Trophoblast cell (in vitro differentiated cells and primary cell): ENCODE data around the gene NTSR1.

ENCODE experiments used
- DNase-seq, 2 donors: peaks; one replicate each; pipeline ENCODE4 v3.0.0-alpha.2; 2016
- H2AFZ ChIP-seq: 2 replicates; pipeline ENCODE4 v1.6.1; 2013; ENCODE audit warnings: low read length, moderate library complexity, mild to moderate bottlenecking; ENCODE audit not compliant: insufficient read depth, poor library complexity
- H2AK5ac ChIP-seq: 2 replicates; pipeline ENCODE4 v1.6.1; 2013; ENCODE audit warnings: mild to moderate bottlenecking, low read length
- H2BK120ac ChIP-seq: 2 replicates; pipeline ENCODE4 v1.6.1; 2013; ENCODE audit warnings: low read length, mild to moderate bottlenecking, moderate library complexity; ENCODE audit not compliant: insufficient read depth, poor library complexity
- H2BK12ac ChIP-seq: 2 replicates; pipeline ENCODE4 v1.6.1; 2013; ENCODE audit warnings: mild to moderate bottlenecking, low read length, moderate library complexity
- H2BK5ac ChIP-seq: 2 replicates; pipeline ENCODE4 v1.6.1; 2013; ENCODE audit warnings: low read length, low read depth, moderate library complexity, mild to moderate bottlenecking; ENCODE audit not compliant: poor library complexity
- H3K14ac ChIP-seq: 2 replicates; pipeline ENCODE4 v1.6.1; 2013; ENCODE audit warnings: mild to moderate bottlenecking, low read length
- H3K18ac ChIP-seq: 2 replicates; pipeline ENCODE4 v1.6.1; 2013; ENCODE audit warnings: mild to moderate bottlenecking, low read length
- H3K23ac ChIP-seq: 2 replicates; pipeline ENCODE4 v1.6.1; 2013; ENCODE audit warnings: low read length
- H3K27ac ChIP-seq: 2 replicates; pipeline ENCODE4 v1.5.1; 2013; ENCODE audit warnings: low read depth, mild to moderate bottlenecking, inconsistent platforms, low read length, moderate library complexity
- H3K27me3 ChIP-seq: 2 replicates; pipeline ENCODE4 v1.6.1; 2013; ENCODE audit warnings: inconsistent platforms, mild to moderate bottlenecking, low read length, moderate library complexity; ENCODE audit not compliant: insufficient read depth
- H3K36me3 ChIP-seq, 2 experiments: 1 replicate in 1 of 2; 2 replicates in 1 of 2; pipeline ENCODE4 v1.6.1; 2013; ENCODE audit warnings: low read length in 2 of 2, mild to moderate bottlenecking in 2 of 2, moderate library complexity in 1 of 2; ENCODE audit not compliant: insufficient read depth in 2 of 2, control insufficient read depth in 1 of 2
- H3K4ac ChIP-seq: 2 replicates; pipeline ENCODE4 v1.6.1; 2013; ENCODE audit warnings: low read depth, mild to moderate bottlenecking, low read length, moderate library complexity
- H3K4me1 ChIP-seq, 2 experiments: 1 replicate in 1 of 2; 2 replicates in 1 of 2; pipeline ENCODE4 v1.6.1; 2013; ENCODE audit warnings: low read length in 2 of 2, mild to moderate bottlenecking in 2 of 2, moderate library complexity in 1 of 2; ENCODE audit not compliant: insufficient read depth in 2 of 2, control insufficient read depth in 1 of 2
- H3K4me2 ChIP-seq: 2 replicates; pipeline ENCODE4 v1.6.1; 2013; ENCODE audit warnings: inconsistent platforms, mild to moderate bottlenecking, low read length, moderate library complexity
- H3K4me3 ChIP-seq: 2 replicates; pipeline ENCODE4 v1.5.1; 2013; ENCODE audit warnings: mild to moderate bottlenecking, low read depth, low read length, inconsistent platforms
- H3K79me1 ChIP-seq: one replicate; pipeline ENCODE4 v1.6.1; 2013; ENCODE audit warnings: low read length
- H3K79me2 ChIP-seq: 2 replicates; pipeline ENCODE4 v1.6.1; 2013; ENCODE audit warnings: low read length, mild to moderate bottlenecking; ENCODE audit not compliant: control insufficient read depth, insufficient read depth, poor library complexity
- H3K9ac ChIP-seq: 2 replicates; pipeline ENCODE4 v1.6.1; 2013; ENCODE audit warnings: mild to moderate bottlenecking, low read length
- H3K9me3 ChIP-seq: 2 replicates; pipeline ENCODE4 v1.6.1; 2013; ENCODE audit warnings: low read depth, mild to moderate bottlenecking, control low read depth, inconsistent platforms, low read length; ENCODE audit not compliant: insufficient read depth
- H4K12ac ChIP-seq: 2 replicates; pipeline ENCODE4 v1.6.1; 2013; ENCODE audit warnings: low read depth, mild to moderate bottlenecking, low read length, moderate library complexity
- H4K8ac ChIP-seq: 2 replicates; pipeline ENCODE4 v1.6.1; 2013; ENCODE audit warnings: low read depth, mild to moderate bottlenecking, low read length, moderate library complexity
- H4K91ac ChIP-seq: one replicate; pipeline ENCODE4 v1.6.1; 2013; ENCODE audit warnings: low read depth, mild to moderate bottlenecking, low read length, moderate library complexity
- WGBS: extraction: QIAGEN DNeasy Blood & Tissue Kit; methylation state at CpG from one replicate; pipeline ENCODE4 v1.1.7; 2013; ENCODE audit warnings: missing lambda C conversion rate; ENCODE audit not compliant: insufficient read length, insufficient coverage; ENCODE audit errors: extremely low coverage; 5-methylcytosine and 5-hydroxymethylcytosine counted together

NTSR1 gene

GRCh38 chr20:62785393-62785792 is 76.8 kb downstream of the NTSR1 start:
- Histone ChIP-seq H3K79me2 (no peaks in the 10 kb centered on the region), H2BK120ac (no peak overlapping the region), H3K4me1 (peaks cover 3 to 10% of the 10 kb centered on the region in 2 experiments), H3K4ac (no peak overlapping the region), H3K4me2 (no peak overlapping the region), H4K12ac (no peak overlapping the region), H3K9me3 (peaks cover 3% of the 10 kb centered on the region), H4K8ac (no peak overlapping the region), H2AK5ac (no peak overlapping the region), H3K18ac (no peak overlapping the region), H3K4me3 (no peak overlapping the region), H2AFZ (no peak overlapping the region), H2BK5ac (no peak overlapping the region), H3K23ac (no peak overlapping the region), H3K9ac (no peak overlapping the region), H3K79me1 (no peaks in the 10 kb centered on the region), H3K14ac (no peak overlapping the region), H4K91ac (no peak overlapping the region), H3K27ac (no peak overlapping the region), H2BK12ac (no peak overlapping the region), H3K27me3 (no peaks in the 10 kb centered on the region), H3K36me3 (no peaks in the 10 kb centered on the region)
- no CpG with 5 or more reads among the region's 11 CpGs for WGBS
- DNase-seq, result no peak

DNA sequence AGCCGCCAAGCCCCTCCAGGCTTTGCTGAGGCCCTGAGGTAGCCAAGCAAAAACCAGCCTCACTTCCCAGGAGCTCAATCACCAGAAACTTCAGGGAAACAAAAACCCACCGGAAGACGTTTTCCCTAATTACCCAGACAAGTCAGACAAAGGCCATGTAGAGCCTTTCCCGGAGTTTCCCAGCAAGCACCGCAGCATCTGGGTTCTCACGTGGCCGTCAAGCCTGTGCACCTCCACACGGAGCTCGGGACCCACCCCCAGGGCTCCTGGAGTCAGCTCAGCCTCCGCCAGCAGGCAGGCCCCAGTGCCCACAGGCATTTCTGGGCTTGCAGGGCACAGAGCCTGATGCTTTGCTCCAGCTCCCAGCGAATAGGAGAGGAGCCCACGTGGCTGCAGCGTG is 77.5 kb downstream of the NTSR1 start:
- H3K79me2 ChIP-seq, result no peaks in the 10 kb centered on the region
- H4K91ac ChIP-seq, result no peak overlapping the region
- no peak overlapping the region for H4K12ac ChIP-seq
- H2BK12ac ChIP-seq, result no peak overlapping the region
- no peak overlapping the region for H3K23ac ChIP-seq
- WGBS, result no CpG with 5 or more reads among the region's 13 CpGs
- H3K4ac ChIP-seq, result no peak overlapping the region
- H3K79me1 ChIP-seq, result no peaks in the 10 kb centered on the region
- no peak overlapping the region for H4K8ac ChIP-seq
- no peak overlapping the region for H2AK5ac ChIP-seq
- no peak overlapping the region for H2BK120ac ChIP-seq
- no peaks in the 10 kb centered on the region for H3K36me3 ChIP-seq
- no peak overlapping the region for H3K27ac ChIP-seq
- H3K4me2 ChIP-seq, result no peak overlapping the region
- H3K9ac ChIP-seq, result no peak overlapping the region
- H2BK5ac ChIP-seq, result no peak overlapping the region
- H3K4me3 ChIP-seq, result no peak overlapping the region
- no peak overlapping the region for H2AFZ ChIP-seq
- no peak overlapping the region for H3K14ac ChIP-seq
- peaks cover 3 to 10% of the 10 kb centered on the region in 2 experiments for H3K4me1 ChIP-seq
- DNase-seq, result no peak
- H3K9me3 ChIP-seq, result peaks cover 3% of the 10 kb centered on the region
- no peak overlapping the region for H3K18ac ChIP-seq
- H3K27me3 ChIP-seq, result no peaks in the 10 kb centered on the region

DNA sequence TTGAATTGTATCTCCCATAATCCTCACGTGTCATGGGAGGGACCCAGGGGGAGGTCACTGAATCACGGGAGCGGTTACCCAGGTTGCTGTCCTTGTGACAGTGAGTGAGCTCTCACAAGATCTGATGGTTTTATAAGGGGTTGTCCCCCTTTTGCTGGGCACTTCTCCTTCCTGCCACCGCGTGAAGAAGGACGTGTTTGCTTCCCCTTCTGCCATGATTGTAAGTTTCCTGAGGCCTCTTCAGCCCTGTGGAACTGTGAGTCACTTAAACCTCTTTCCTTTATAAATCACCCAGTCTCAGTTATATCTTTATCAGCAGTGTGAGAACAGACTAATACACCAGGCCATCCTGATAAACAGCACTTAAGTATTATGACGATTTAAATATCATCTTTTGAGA is 78.7 kb downstream of the NTSR1 start:
- Histone ChIP-seq H3K4me1 (peaks cover 9 to 19% of the 10 kb centered on the region in 2 experiments), H3K27ac (no peak overlapping the region), H3K27me3 (no peaks in the 10 kb centered on the region), H4K91ac (no peak overlapping the region), H3K4me3 (no peak overlapping the region), H3K9me3 (peaks cover 3% of the 10 kb centered on the region), H3K36me3 (no peaks in the 10 kb centered on the region), H3K4ac (no peak overlapping the region), H2BK12ac (no peak overlapping the region), H3K9ac (no peak overlapping the region), H3K23ac (no peak overlapping the region), H3K14ac (no peak overlapping the region), H2BK5ac (no peak overlapping the region), H3K18ac (no peak overlapping the region), H2AFZ (no peak overlapping the region), H2AK5ac (no peak overlapping the region), H3K79me1 (peaks cover 3% of the 10 kb centered on the region), H4K8ac (no peak overlapping the region), H3K79me2 (no peaks in the 10 kb centered on the region), H3K4me2 (no peak overlapping the region), H4K12ac (no peak overlapping the region), H2BK120ac (no peak overlapping the region)
- no peak for DNase-seq
- WGBS, result no CpG with 5 or more reads among the region's 7 CpGs

DNA sequence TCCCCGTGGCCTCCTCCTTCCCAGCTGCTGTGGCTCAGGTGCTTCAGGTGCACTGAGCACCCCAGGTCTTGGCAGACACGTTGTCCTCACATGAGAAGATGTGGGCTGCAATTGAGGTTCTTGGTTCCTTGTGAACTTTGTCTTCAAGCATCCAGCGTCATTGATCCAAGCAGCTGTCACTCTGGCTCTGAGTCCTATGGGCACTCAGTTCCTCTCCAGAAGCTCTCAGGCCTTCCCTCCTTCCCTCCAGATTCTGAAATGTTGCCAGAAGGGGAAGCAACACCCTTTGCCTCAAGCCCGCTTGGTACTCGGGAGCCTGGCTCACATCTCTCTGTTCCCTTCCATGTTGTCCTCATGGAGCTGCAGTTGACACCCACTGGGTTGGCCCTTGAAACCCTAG is 79.2 kb downstream of the NTSR1 start:
- H2BK5ac ChIP-seq, result no peak overlapping the region
- no CpG with 5 or more reads among the region's 5 CpGs for WGBS
- H4K91ac ChIP-seq, result no peak overlapping the region

More for the DNA sequence above, 79.2 kb downstream of the NTSR1 start:
- Histone ChIP-seq H4K8ac (no peak overlapping the region), H2AK5ac (no peak overlapping the region), H3K4me2 (no peak overlapping the region), H3K4me3 (no peak overlapping the region), H4K12ac (no peak overlapping the region), H2AFZ (no peak overlapping the region), H2BK12ac (no peak overlapping the region), H3K27me3 (no peaks in the 10 kb centered on the region), H3K4ac (no peak overlapping the region), H3K79me1 (peaks cover 6% of the 10 kb centered on the region), H3K9me3 (peaks cover under 1% of the 10 kb centered on the region), H3K36me3 (no peaks in the 10 kb centered on the region), H2BK120ac (no peak overlapping the region), H3K14ac (no peak overlapping the region), H3K4me1 (peaks cover 14 to 24% of the 10 kb centered on the region in 2 experiments), H3K27ac (no peak overlapping the region), H3K9ac (no peak overlapping the region), H3K23ac (no peak overlapping the region), H3K79me2 (no peaks in the 10 kb centered on the region), H3K18ac (no peak overlapping the region)
- DNase-seq, result no peak
